GM18870 (cell line): ENCODE measurements around the gene PHF21A.

Source experiments
- ATAC-seq: cut with Tn5 transposase; IDR thresholded peaks from one replicate; pipeline ENCODE4 v1.9.1; 2021; ENCODE audit warnings: moderate library complexity; ENCODE audit not compliant: unreplicated experiment

The PHF21A gene

GRCh38 chr11:46121301-46121723 lies at the start of gene PHF21A:
Gene PHF21A (minus strand): TSS chr11:46121454. CDS start chr11:46084219, 37,235 bp downstream.
- peak; percentile 33 for ATAC-seq

GRCh38 chr11:46170797-46171196 lies 49.5 kb upstream of the PHF21A start:
- no peak for ATAC-seq

GRCh38 chr11:46162700-46163099 lies 41.4 kb upstream of the PHF21A start:
- no peak for ATAC-seq

- ATAC-seq, result no peak
Measured at GRCh38 chr11:46161201-46161600, 39.9 kb upstream of the PHF21A start.

- no peak for ATAC-seq
Measured at GRCh38 chr11:46160100-46160499, 38.8 kb upstream of the PHF21A start.

GRCh38 chr11:46159680-46160079 lies 38.4 kb upstream of the PHF21A start:
- ATAC-seq, result no peak

DNA sequence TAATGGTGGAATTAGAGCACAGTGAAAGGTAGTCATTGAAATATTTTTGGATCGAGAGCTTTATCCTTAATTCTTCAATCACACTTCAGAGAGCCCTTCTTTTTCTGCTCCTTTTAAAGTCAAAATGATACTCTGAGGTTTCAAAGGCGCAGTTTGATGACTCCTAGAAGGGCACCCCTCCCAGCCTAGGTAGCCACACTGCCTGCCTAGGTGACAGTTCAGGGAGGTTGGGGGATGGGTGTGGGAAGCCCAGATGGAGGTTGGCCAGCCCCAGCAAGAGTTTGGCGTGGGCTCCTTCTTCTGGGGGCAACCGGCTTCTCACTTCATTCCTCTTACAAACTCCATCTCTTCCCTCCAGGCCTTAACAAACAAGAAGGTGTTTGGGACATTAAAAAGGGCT lies 28.6 kb upstream of the PHF21A start:
- no peak for ATAC-seq

DNA sequence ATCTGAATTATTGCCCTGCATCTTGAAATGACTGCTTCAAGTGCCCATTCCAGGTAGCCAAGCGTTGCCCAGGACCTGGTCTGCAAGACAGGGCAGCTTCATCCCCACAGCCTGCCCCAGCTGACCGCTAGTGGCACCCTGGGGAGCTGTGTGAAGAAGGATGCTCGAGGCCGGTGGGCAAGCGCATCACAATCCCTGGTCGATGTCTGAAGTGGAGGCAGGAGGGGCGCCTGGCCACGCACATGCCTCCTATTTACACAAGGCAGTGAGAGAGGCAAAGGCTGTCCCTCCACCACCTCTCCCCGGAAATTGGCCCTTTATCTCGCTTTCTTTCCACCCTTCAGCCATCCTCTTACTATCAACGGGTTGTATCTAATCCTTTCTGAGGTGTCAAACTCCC lies 28.1 kb upstream of the PHF21A start:
- ATAC-seq, result no peak

GRCh38 chr11:46144741-46145140 lies 23.5 kb upstream of the PHF21A start:
- ATAC-seq, result no peak

DNA sequence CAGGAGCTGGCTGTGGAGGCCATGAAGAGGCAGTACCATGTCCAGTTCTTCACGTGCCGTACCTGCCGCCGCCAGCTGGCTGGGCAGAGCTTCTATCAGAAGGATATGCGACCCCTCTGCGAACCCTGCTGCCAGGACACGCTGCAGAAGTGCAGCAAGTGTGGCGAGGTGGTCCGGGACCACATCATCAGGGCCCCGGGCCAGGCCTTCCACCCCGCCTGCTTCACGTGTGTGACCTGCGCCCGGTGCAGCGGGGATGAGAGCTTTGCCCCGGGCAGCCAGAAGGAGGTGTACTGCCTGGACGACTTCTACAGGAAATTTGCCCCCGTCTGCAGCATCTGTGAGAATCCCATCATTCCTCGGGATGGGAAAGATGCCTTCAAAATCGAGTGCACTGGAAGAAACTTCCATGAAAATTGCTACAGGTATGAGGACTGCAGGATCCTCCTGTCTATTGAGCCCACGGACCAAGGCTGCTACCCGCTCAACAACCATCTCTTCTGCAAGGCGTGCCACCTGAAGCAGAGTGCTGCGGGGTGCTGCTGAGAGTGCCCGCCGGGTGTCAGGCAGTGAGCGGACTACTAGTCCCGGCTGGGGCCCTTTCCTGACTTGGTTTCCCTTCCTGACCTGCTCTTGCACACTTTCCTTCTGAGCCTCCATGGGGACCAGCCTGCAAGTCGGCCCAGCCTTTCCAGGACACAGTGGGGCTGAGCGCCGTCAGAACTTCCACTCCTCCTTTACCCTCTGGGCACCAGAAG lies 22.0 kb upstream of the PHF21A start:
- ATAC-seq, result no peak

GRCh38 chr11:46142561-46142960 lies 21.3 kb upstream of the PHF21A start:
- ATAC-seq, result no peak

DNA sequence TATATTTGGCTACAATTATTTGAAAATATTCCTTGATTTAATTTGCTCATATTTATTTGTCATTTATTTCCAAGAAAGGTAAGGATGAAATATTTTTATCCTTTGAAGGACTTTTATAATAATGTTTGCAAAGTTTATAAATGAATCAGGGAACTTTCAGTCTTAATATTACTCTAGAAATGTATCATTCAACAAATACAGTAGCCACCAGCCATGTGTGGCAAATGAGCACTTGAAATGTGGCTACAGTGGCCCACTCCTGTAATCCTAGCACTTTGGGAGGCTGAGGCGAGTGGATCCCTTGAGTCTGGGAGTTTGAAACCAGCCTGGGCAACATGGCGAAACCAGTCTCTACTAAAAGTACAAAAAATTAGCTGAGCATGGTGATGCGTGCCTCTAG lies 20.3 kb upstream of the PHF21A start:
- ATAC-seq, result no peak

- ATAC-seq, result no peak
Measured at GRCh38 chr11:46134540-46134939, 13.3 kb upstream of the PHF21A start.

DNA sequence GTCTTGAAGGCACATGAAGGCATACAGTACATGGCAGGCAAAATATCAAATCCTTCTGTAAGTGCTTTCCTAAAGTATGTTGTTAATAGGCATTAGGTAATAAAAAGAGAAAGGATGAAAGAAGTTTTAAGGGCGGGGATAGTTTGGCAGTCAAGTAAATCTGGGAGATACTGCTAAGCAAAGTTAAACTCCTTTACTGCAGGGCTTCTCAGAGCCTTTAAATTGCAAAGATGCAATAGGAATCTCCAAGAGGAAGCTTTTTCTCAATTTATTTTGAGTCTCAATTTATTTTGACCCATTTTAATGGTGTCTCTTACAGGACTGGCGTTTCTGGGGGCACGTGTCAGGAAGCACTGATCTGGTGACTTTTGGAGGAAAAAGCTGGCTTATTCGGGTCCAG lies 12.8 kb upstream of the PHF21A start:
- no peak for ATAC-seq

GRCh38 chr11:46133119-46133518 lies 11.9 kb upstream of the PHF21A start:
- no peak for ATAC-seq

GRCh38 chr11:46130286-46130940 lies 9.2 kb upstream of the PHF21A start:
- ATAC-seq, result no peak

DNA sequence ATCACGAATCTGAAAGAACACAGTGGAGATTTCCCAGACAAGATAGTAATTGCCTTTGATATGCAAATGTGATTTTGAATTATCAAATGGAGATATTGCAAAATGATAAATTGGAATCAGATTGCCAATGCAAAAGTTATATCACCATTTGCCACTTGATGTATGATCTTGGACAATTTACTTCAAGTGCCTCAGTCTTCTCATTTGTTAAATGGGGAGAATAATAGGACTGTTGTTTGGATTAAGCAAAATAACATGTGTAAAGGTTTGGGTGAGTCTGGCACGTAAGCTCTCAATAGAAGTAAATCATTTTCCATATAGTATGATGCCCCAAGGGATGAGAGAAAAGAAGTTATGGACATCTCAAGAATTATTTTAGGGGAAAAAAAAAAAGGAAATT lies 7.9 kb upstream of the PHF21A start:
- ATAC-seq, result no peak

GRCh38 chr11:46127150-46127638 lies 5.9 kb upstream of the PHF21A start:
- peak; percentile 83 for ATAC-seq

GRCh38 chr11:46125284-46125683 lies 4.0 kb upstream of the PHF21A start:
- ATAC-seq, result no peak

- no peak for ATAC-seq
Measured at GRCh38 chr11:46122945-46123715, 1.9 kb upstream of the PHF21A start.

DNA sequence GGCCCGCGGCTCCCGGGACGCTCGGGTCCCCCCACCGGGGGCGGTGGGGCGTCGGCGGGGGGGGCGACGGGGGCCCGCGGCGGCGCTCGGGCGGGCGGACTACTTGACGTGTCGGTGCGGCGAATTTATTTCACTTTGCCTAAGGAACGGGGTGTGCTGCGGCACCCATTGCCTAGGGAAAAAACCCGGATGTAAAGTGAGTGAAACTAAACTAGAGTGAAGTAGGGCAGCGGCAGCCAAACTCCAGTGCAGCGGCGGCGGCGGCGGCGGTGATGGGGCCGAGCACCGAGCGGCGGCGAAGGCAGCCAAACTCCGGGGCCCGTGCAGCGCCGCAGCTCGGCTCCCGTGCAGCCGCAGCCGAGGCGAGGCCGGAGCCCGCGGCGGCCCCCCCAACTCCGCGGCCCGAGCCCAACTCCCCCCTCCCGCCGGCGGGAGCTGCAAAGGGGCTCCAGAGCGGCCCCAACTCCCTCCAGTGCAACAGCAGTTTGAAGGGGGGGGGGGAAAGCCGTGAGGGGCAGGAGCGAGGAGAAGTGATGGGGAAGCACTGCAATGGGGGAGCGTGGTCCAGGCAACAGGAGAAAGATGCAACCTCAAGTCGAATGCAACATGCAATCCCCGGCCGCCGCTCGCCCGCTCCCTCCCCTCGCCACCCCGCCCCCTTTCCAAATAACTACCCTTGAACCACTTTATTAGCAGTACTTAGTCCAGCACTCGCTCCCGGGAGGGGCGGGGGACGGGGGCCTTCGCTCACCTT lies 647 bp upstream of the PHF21A start:
- peak; percentile 48 for ATAC-seq
